ENCODE measurements around the gene GABARAPL1. TPM values are rescaled to one million over a fixed set of nuclear protein-coding genes. Genes with fewer than 3 reads are reported as not detected.

The GABARAPL1 gene
- polyA plus RNA-seq, 2 of the 4 experiments (the other 2 are of a cell fraction): 35.9 to 46.2 TPM

GRCh38 chr12:10189653-10190052, 23.0 kb upstream of the GABARAPL1 start (continued):
- TF ChIP-seq USF2 (IDR thresholded peaks at IDR 0.05): no peak

GRCh38 chr12:10190558-10191388, 21.9 kb upstream of the GABARAPL1 start:
- peak; percentile 99 to 100 for ATAC-seq
- H3K27ac ChIP-seq: 0 out of 6 replicates have a peak overlapping the region, but pooled peaks of 1 of the 2 experiments have one; percentile 12
- H3K4me2 ChIP-seq: 0 out of 3 replicates have a peak overlapping the region, but pooled peaks have one; percentile 6
- FAIRE-seq: peak; percentile 87
- H3K4me1 ChIP-seq: peaks cover 15% of the 10 kb centered on the region; the same call in 2 of the 3 replicates
- 19% methylated on average over 13 of the region's 13 CpGs for WGBS (ENCODE audit: missing lambda C conversion rate)
- ChIA-PET CTCF (interaction anchor here (0.6 to 8.3 kb wide), 20 partner anchors 9 to 440 kb away, joined by 3 to 89 read pairs (median 4); partner anchors contain the start of genes CLEC1B, GABARAPL1 and OLR1), POLR2A (no interaction called here)
- TF ChIP-seq CTCF (IDR thresholded peaks at IDR 0.05) (peak; percentile 75), RAD21 (conservative IDR thresholded peaks at IDR 0.05 in 1 of 2, IDR thresholded peaks at IDR 0.05 in 1 of 2) (peak; percentile 77 to 81), GATA3 (IDR thresholded peaks at IDR 0.05; ENCODE audit: borderline replicate concordance) (no peak), SMC3 (IDR thresholded peaks at IDR 0.05) (peak; percentile 55; the same call in 2 of the 3 replicates)
- H3K4me3 ChIP-seq: no peak overlapping the region
- no peaks in the 10 kb centered on the region for H3K9me3 ChIP-seq
- peak; percentile 75 to 78 for DNase-seq (ENCODE audit: low read depth in 1 of 2, low spot score in 1 of 2)

- WGBS (ENCODE audit: missing lambda C conversion rate): 9% methylated on average over 2 of the region's 2 CpGs
- DNase-seq (ENCODE audit: low read depth in 1 of 2, low spot score in 1 of 2) (no peak), FAIRE-seq (no peak), ATAC-seq (no peak)
- CTCF ChIA-PET: interaction anchor here (0.9 to 8.3 kb wide), 6 partner anchors 16 to 52 kb away, joined by 3 to 89 read pairs (median 5); no protein-coding TSS in a partner anchor
- Histone ChIP-seq H3K9me3 (no peaks in the 10 kb centered on the region), H3K4me1 (peaks cover 15% of the 10 kb centered on the region; the same call in 2 of the 3 replicates), H3K27ac (no peak overlapping the region), H3K4me2 (no peak overlapping the region), H3K4me3 (no peak overlapping the region)
- POLR2A ChIA-PET: no interaction called here
- no peak for TF ChIP-seq MAX (IDR thresholded peaks at IDR 0.05)
- TF ChIP-seq JUNB (IDR thresholded peaks at IDR 0.05): 0 out of 2 replicates have a peak, but pooled peaks have one; percentile 31
- TF ChIP-seq FOSL2 (IDR thresholded peaks at IDR 0.05): no peak
- TF ChIP-seq FOSL2 (CRISPR knock-in tag; IDR thresholded peaks at IDR 0.05): peak; percentile 58
- no peak for TF ChIP-seq HEYL (CRISPR knock-in tag; IDR thresholded peaks at IDR 0.05)
These were observed 20.8 kb upstream of the GABARAPL1 start for GRCh38 chr12:10191865-10192264.

GRCh38 chr12:10194160-10194670, 18.5 kb upstream of the GABARAPL1 start:
- CTCF ChIA-PET: interaction anchor here (0.7 to 8.3 kb wide), 4 partner anchors 16 to 42 kb away, joined by 3 to 89 read pairs (median 3); no protein-coding TSS in a partner anchor
- POLR2A ChIA-PET: no interaction called here
- ATAC-seq (no peak), DNase-seq (ENCODE audit: low read depth in 1 of 2, low spot score in 1 of 2) (no peak), FAIRE-seq (no peak)
- TF ChIP-seq HOXB5 (CRISPR knock-in tag; IDR thresholded peaks at IDR 0.05): no peak
- no peak for TF ChIP-seq NFE2L2 (conservative IDR thresholded peaks at IDR 0.05; ENCODE audit: low read length)
- TF ChIP-seq EHF (CRISPR knock-in tag; IDR thresholded peaks at IDR 0.05): no peak
- no peak for TF ChIP-seq JUN (IDR thresholded peaks at IDR 0.05)
- no peak for TF ChIP-seq ESRRA (IDR thresholded peaks at IDR 0.05; ENCODE audit: borderline replicate concordance, low read length)
- TF ChIP-seq FOSB (CRISPR knock-in tag; IDR thresholded peaks at IDR 0.05): no peak
- TF ChIP-seq CHD2 (IDR thresholded peaks at IDR 0.05; ENCODE audit: low read length, partially characterized antibody): no peak
- TF ChIP-seq RCOR1 (IDR thresholded peaks at IDR 0.05; ENCODE audit: low read depth, low read length): no peak
- TF ChIP-seq POLR2AphosphoS2 (conservative IDR thresholded peaks at IDR 0.05; ENCODE audit: low read length): no peak
- TF ChIP-seq CHD4 (IDR thresholded peaks at IDR 0.05; ENCODE audit: borderline replicate concordance): no peak
- peaks cover 15% of the 10 kb centered on the region; the same call in 2 of the 3 replicates for H3K4me1 ChIP-seq
- no peak overlapping the region for H3K27ac ChIP-seq
- WGBS (ENCODE audit: missing lambda C conversion rate): 63% methylated on average over 3 of the region's 3 CpGs
- no peak overlapping the region for H3K4me3 ChIP-seq
- H3K4me2 ChIP-seq: no peak overlapping the region
- H3K9me3 ChIP-seq: no peaks in the 10 kb centered on the region
